ENCODE results near the gene EIF1AX. TPM values are rescaled to one million over a fixed set of nuclear protein-coding genes. Genes with fewer than 3 reads are reported as not detected.
A peak's percentile ranks its signal among the peaks of the same experiment; 100 is the strongest.

The EIF1AX gene
- total and polyA plus RNA-seq, 2 of the 13 experiments (the other 11 are each of a cell fraction or from before 2014, with no cell fraction given), result 35.1 to 82.7 TPM

DNA sequence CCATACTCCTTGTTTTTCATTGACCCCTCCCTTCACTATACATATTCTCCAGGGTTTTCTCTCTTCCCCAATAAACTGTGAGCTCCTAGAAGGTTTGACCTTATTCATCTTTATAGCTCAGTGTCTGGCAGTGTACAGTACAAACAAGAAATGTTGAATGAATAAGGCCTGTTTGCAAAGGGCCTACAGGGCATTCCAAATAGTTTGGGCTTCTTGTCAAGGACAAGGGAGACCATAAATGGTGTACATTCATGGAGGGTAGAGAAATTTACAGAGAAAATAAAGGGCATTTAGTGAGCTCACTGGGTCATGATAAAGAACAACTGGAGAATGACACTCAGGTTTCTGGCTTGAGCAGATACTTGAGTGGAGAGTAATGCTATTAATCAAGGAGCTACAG is 47.5 kb upstream of the EIF1AX start:
- CTCF ChIA-PET (ENCODE audit: low intra/inter-chr PET ratio, low total read pairs), result no interaction called here
- Histone ChIP-seq H3K36me3 (replicated peaks in 1 of 2; ENCODE audit: control insufficient read depth in 1 of 2, insufficient read depth in 2 of 2, low read length in 2 of 2) (peaks cover 2 to 20% of the 10 kb centered on the region in 2 experiments; a peak in 3 of 5 replicates), H3K9ac (ENCODE audit: insufficient read depth, low read depth, low read length) (no peak overlapping the region), H3K4me1 (ENCODE audit: insufficient read depth, low read length) (no peaks in the 10 kb centered on the region), H3K27me3 (ENCODE audit: control insufficient read depth in 1 of 2, insufficient read depth in 2 of 2, low read length in 2 of 2) (no peaks in the 10 kb centered on the region), H4K20me1 (ENCODE audit: insufficient read depth, low read length) (no peaks in the 10 kb centered on the region), H3K4me3 (replicated peaks in 1 of 3; ENCODE audit: insufficient read depth in 1 of 3, low read depth in 2 of 3, low read length in 3 of 3) (no peak overlapping the region), H3K79me2 (ENCODE audit: insufficient read depth, low read length) (no peaks in the 10 kb centered on the region), H3K9me3 (ENCODE audit: low read length) (no peaks in the 10 kb centered on the region), H3K27ac (ENCODE audit: extremely low read length, insufficient read depth, low read length) (no peak overlapping the region), H2AFZ (ENCODE audit: low read length) (no peak overlapping the region), H3K4me2 (ENCODE audit: low read depth, low read length) (no peak overlapping the region)
- POLR2A ChIA-PET, result no interaction called here
- TF ChIP-seq ZFP36L2 (CRISPR knock-in tag; IDR thresholded peaks at IDR 0.05), result no peak
- TF ChIP-seq CBX1 (IDR thresholded peaks at IDR 0.05; ENCODE audit: low read depth), result no peak
- TF ChIP-seq NCOA2 (CRISPR knock-in tag; IDR thresholded peaks at IDR 0.05), result no peak
- no peak for TF ChIP-seq TAF15 (IDR thresholded peaks at IDR 0.05; ENCODE audit: low read depth, low read length, poor library complexity, severe bottlenecking)
- TF ChIP-seq RBM22 (optimal IDR thresholded peaks at IDR 0.05; ENCODE audit: low read length), result peak; percentile 28
- FAIRE-seq, result no peak
- in situ Hi-C loops (cut with HindIII; ENCODE audit: extremely low pct_ligation_motif_present, low pct_unique_long_range_greater_than_20kb), result no loop called here
- ATAC-seq, result peak; percentile 47; the same call in 2 of the 3 replicates
- BruUV-seq (replicated peaks), result no TSS peak
- DNase-seq (ENCODE audit: low spot score), result peak; percentile 30
- intact Hi-C loops (cut with micrococcal nuclease; ENCODE audit: unreplicated experiment), result no loop called here

DNA sequence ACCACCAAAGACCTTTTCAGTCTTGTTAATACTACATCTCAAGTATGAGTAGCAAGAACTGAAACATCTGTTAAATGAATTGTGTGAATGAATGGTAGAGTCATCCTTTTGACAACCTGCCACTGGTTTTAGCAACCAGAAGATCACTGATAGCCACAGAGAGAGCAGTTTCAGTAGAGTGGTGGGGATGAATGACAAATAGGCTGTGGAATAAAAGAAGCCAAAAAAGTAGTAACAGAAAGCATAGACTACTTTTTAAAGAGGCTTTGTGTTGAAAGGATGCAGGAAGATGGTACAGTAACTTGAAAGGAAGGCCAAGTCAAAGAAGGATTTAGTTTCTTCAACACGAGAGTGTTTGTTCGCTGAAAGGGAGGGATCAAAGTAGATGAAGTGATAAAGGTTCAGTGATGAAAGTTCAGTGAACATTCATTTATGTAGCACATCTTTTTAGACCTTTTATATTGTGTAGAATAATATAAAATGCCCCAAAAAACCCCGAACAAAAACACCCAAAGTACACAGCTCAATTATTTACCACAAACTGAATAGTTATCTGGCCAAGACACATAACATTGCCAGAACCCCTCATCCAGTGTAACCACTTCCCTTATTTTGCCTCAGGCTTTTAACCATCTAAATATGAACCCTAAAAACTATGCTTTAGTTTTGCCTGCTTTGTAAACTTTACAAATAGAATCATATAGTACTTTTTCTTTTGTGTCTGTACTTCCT is 40.1 kb upstream of the EIF1AX start:
- in situ Hi-C loops (cut with HindIII; ENCODE audit: extremely low pct_ligation_motif_present, low pct_unique_long_range_greater_than_20kb) (no loop called here), intact Hi-C loops (cut with micrococcal nuclease; ENCODE audit: unreplicated experiment) (no loop called here)
- peaks cover 4% of the 10 kb centered on the region; the same call in 1 of the 2 replicates for H4K20me1 ChIP-seq (ENCODE audit: insufficient read depth, low read length)
- H3K79me2 ChIP-seq (ENCODE audit: insufficient read depth, low read length), result no peaks in the 10 kb centered on the region
- H3K27me3 ChIP-seq (ENCODE audit: control insufficient read depth in 1 of 2, insufficient read depth in 2 of 2, low read length in 2 of 2), result no peaks in the 10 kb centered on the region
- ChIA-PET CTCF (ENCODE audit: low intra/inter-chr PET ratio, low total read pairs) (no interaction called here), POLR2A (no interaction called here)
- no peak for FAIRE-seq
- no TSS peak for BruUV-seq (replicated peaks)
- DNase-seq (ENCODE audit: low spot score), result no peak
- H3K4me1 ChIP-seq (ENCODE audit: insufficient read depth, low read length), result no peaks in the 10 kb centered on the region
- H3K27ac ChIP-seq (ENCODE audit: extremely low read length, insufficient read depth, low read length), result no peak overlapping the region
- 90% methylated on average over 3 of the region's 3 CpGs for WGBS (ENCODE audit: low lambda C conversion rate)
- no peak overlapping the region for H3K4me2 ChIP-seq (ENCODE audit: low read depth, low read length)
- no peak overlapping the region for H2AFZ ChIP-seq (ENCODE audit: low read length)
- H3K9me3 ChIP-seq (ENCODE audit: low read length), result no peaks in the 10 kb centered on the region
- H3K4me3 ChIP-seq (replicated peaks in 1 of 3; ENCODE audit: insufficient read depth in 1 of 3, low read depth in 2 of 3, low read length in 3 of 3), result no peak overlapping the region
- no peak for ATAC-seq
- H3K9ac ChIP-seq (ENCODE audit: insufficient read depth, low read depth, low read length), result no peak overlapping the region
- H3K36me3 ChIP-seq (replicated peaks in 1 of 2; ENCODE audit: control insufficient read depth in 1 of 2, insufficient read depth in 2 of 2, low read length in 2 of 2), result peaks cover 2 to 18% of the 10 kb centered on the region in 2 experiments
- TF ChIP-seq SOX13 (IDR thresholded peaks at IDR 0.05) (no peak), SOX13 (CRISPR knock-in tag; conservative IDR thresholded peaks at IDR 0.05 in 1 of 2, IDR thresholded peaks at IDR 0.05 in 1 of 2) (no peak), MATR3 (CRISPR knock-in tag; IDR thresholded peaks at IDR 0.05) (no peak), ZNF121 (CRISPR knock-in tag; IDR thresholded peaks at IDR 0.05) (no peak), ZNF441 (CRISPR knock-in tag; IDR thresholded peaks at IDR 0.05; ENCODE audit: borderline replicate concordance) (no peak), ZNF432 (CRISPR knock-in tag; IDR thresholded peaks at IDR 0.05; ENCODE audit: borderline replicate concordance) (no peak), ZNF235 (CRISPR knock-in tag; IDR thresholded peaks at IDR 0.05; ENCODE audit: borderline replicate concordance) (no peak), TRIM24 (CRISPR knock-in tag; IDR thresholded peaks at IDR 0.05) (no peak), ZNF383 (CRISPR knock-in tag; IDR thresholded peaks at IDR 0.05; ENCODE audit: borderline replicate concordance) (no peak)
- TF ChIP-seq, protein P1, sequence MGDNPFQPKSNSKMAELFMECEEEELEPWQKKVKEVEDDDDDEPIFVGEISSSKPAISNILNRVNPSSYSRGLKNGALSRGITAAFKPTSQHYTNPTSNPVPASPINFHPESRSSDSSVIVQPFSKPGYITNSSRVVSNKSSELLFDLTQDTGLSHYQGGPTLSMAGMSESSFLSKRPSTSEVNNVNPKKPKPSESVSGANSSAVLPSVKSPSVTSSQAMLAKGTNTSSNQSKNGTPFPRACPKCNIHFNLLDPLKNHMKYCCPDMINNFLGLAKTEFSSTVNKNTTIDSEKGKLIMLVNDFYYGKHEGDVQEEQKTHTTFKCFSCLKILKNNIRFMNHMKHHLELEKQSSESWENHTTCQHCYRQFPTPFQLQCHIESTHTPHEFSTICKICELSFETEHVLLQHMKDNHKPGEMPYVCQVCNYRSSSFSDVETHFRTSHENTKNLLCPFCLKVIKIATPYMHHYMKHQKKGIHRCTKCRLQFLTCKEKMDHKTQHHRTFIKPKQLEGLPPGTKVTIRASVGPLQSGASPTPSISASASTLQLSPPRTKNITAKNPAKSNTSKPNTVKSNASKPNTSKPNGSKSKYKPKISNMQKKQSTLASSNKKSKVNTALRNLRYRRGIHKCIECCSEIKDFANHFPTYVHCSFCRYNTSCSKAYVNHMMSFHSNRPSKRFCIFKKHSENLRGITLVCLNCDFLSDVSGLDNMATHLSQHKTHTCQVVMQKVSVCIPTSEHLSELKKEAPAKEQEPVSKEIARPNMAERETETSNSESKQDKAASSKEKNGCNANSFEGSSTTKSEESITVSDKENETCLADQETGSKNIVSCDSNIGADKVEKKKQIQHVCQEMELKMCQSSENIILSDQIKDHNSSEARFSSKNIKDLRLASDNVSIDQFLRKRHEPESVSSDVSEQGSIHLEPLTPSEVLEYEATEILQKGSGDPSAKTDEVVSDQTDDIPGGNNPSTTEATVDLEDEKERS (CRISPR knock-in tag; IDR thresholded peaks at IDR 0.05), result no peak
- TF ChIP-seq, protein P2, sequence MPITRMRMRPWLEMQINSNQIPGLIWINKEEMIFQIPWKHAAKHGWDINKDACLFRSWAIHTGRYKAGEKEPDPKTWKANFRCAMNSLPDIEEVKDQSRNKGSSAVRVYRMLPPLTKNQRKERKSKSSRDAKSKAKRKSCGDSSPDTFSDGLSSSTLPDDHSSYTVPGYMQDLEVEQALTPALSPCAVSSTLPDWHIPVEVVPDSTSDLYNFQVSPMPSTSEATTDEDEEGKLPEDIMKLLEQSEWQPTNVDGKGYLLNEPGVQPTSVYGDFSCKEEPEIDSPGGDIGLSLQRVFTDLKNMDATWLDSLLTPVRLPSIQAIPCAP (CRISPR knock-in tag; IDR thresholded peaks at IDR 0.05; ENCODE audit: low read depth), result no peak
